ENCODE data around the gene CAPS.
A peak's percentile ranks its signal among the peaks of the same experiment; 100 is the strongest.

Gene CAPS

GRCh38 chr19:5903624-5904351 lies 10.3 kb upstream of the CAPS start, which contains the start of gene NDUFA11:
Gene NDUFA11 (minus strand): TSS chr19:5903790. CDS start chr19:5903708, 82 bp downstream.
- H3K4me2 ChIP-seq (ENCODE audit: insufficient read depth, low read length): peak within 1 kb of the TSS; percentile 76
- TF ChIP-seq EZH2 (IDR thresholded peaks at IDR 0.05; ENCODE audit: borderline replicate concordance, low read depth, low read length, severe bottlenecking) (no peak), CTCF (IDR thresholded peaks at IDR 0.05; ENCODE audit: borderline replicate concordance, extremely low read depth, low read length, poor library complexity, severe bottlenecking) (no peak)
- ATAC-seq (ENCODE audit: insufficient read depth, low read depth): peak; percentile 49
- peaks cover 13% of the 10 kb centered on the region for H3K36me3 ChIP-seq (ENCODE audit: insufficient read depth, low read length)
- H3K27ac ChIP-seq (ENCODE audit: low read length): peak within 1 kb of the TSS; percentile 82
- H3K9ac ChIP-seq (ENCODE audit: low read depth, low read length): peak within 1 kb of the TSS; percentile 89
- peak; percentile 96 for DNase-seq
- peaks cover 28% of the 10 kb centered on the region for H4K20me1 ChIP-seq (ENCODE audit: insufficient read depth, low read length)
- no peaks in the 10 kb centered on the region for H3K9me3 ChIP-seq (ENCODE audit: insufficient read depth, low read length, severe bottlenecking)
- no peaks in the 10 kb centered on the region for H3K27me3 ChIP-seq (ENCODE audit: insufficient read depth, low read length, poor library complexity)
- H3K4me1 ChIP-seq (ENCODE audit: insufficient read depth, low read length): peaks cover 38% of the 10 kb centered on the region
- peaks cover 51% of the 10 kb centered on the region for H3K79me2 ChIP-seq (ENCODE audit: insufficient read depth, low read length)
- peak within 1 kb of the TSS; percentile 80 for H2AFZ ChIP-seq (ENCODE audit: low read depth, low read length)
- H3K4me3 ChIP-seq (ENCODE audit: low read depth in 1 of 2, low read length in 2 of 2): peak within 1 kb of the TSS; percentile 65 to 84

- Histone ChIP-seq H3K9ac (ENCODE audit: low read depth, low read length) (peak within 1 kb of the TSS; percentile 89), H4K20me1 (ENCODE audit: insufficient read depth, low read length) (peaks cover 28% of the 10 kb centered on the region), H3K79me2 (ENCODE audit: insufficient read depth, low read length) (peaks cover 50% of the 10 kb centered on the region), H3K9me3 (ENCODE audit: insufficient read depth, low read length, severe bottlenecking) (no peaks in the 10 kb centered on the region), H3K4me1 (ENCODE audit: insufficient read depth, low read length) (peaks cover 38% of the 10 kb centered on the region), H3K36me3 (ENCODE audit: insufficient read depth, low read length) (peaks cover 18% of the 10 kb centered on the region), H3K27ac (ENCODE audit: low read length) (peak within 1 kb of the TSS; percentile 82), H3K27me3 (ENCODE audit: insufficient read depth, low read length, poor library complexity) (no peaks in the 10 kb centered on the region), H2AFZ (ENCODE audit: low read depth, low read length) (peak within 1 kb of the TSS; percentile 80), H3K4me2 (ENCODE audit: insufficient read depth, low read length) (peak within 1 kb of the TSS; percentile 77), H3K4me3 (ENCODE audit: low read depth in 1 of 2, low read length in 2 of 2) (peak within 1 kb of the TSS; percentile 87 to 90; a peak in 3 of 4 replicates)
- peak; percentile 88 for ATAC-seq (ENCODE audit: insufficient read depth, low read depth)
- peak; percentile 100 for DNase-seq
- TF ChIP-seq CTCF (IDR thresholded peaks at IDR 0.05; ENCODE audit: borderline replicate concordance, extremely low read depth, low read length, poor library complexity, severe bottlenecking) (no peak), EZH2 (IDR thresholded peaks at IDR 0.05; ENCODE audit: borderline replicate concordance, low read depth, low read length, severe bottlenecking) (no peak)
Observed at GRCh38 chr19:5904352-5905113, 9.5 kb upstream of the CAPS start, which contains the start of gene VMAC. Gene VMAC (plus strand): TSS chr19:5904872. CDS start chr19:5904891, 19 bp downstream.

GRCh38 chr19:5905114-5905778 lies 8.8 kb upstream of the CAPS start:
- peaks cover 35% of the 10 kb centered on the region for H3K4me1 ChIP-seq (ENCODE audit: insufficient read depth, low read length)
- no peak for DNase-seq
- peak overlapping the region; percentile 70 for H3K27ac ChIP-seq (ENCODE audit: low read length)
- no peak for ATAC-seq (ENCODE audit: insufficient read depth, low read depth)
- peaks cover 42% of the 10 kb centered on the region for H3K79me2 ChIP-seq (ENCODE audit: insufficient read depth, low read length)
- H3K9me3 ChIP-seq (ENCODE audit: insufficient read depth, low read length, severe bottlenecking): no peaks in the 10 kb centered on the region
- peak overlapping the region; percentile 87 to 90; a peak in 3 of 4 replicates for H3K4me3 ChIP-seq (ENCODE audit: low read depth in 1 of 2, low read length in 2 of 2)
- H2AFZ ChIP-seq (ENCODE audit: low read depth, low read length): peak overlapping the region; percentile 79
- peak overlapping the region; percentile 77 for H3K4me2 ChIP-seq (ENCODE audit: insufficient read depth, low read length)
- H3K36me3 ChIP-seq (ENCODE audit: insufficient read depth, low read length): peaks cover 18% of the 10 kb centered on the region
- H3K27me3 ChIP-seq (ENCODE audit: insufficient read depth, low read length, poor library complexity): no peaks in the 10 kb centered on the region
- TF ChIP-seq CTCF (IDR thresholded peaks at IDR 0.05; ENCODE audit: borderline replicate concordance, extremely low read depth, low read length, poor library complexity, severe bottlenecking) (no peak), EZH2 (IDR thresholded peaks at IDR 0.05; ENCODE audit: borderline replicate concordance, low read depth, low read length, severe bottlenecking) (no peak)
- peaks cover 21% of the 10 kb centered on the region for H4K20me1 ChIP-seq (ENCODE audit: insufficient read depth, low read length)
- H3K9ac ChIP-seq (ENCODE audit: low read depth, low read length): peak overlapping the region; percentile 82

Measured in DND-41 (cell line).